OCI-LY1 (cell line): ENCODE data around the gene ARHGAP24.

ENCODE experiments used
- EZH2 ChIP-seq: fragments of 200-600 bp; sonication (generic), shearing (Covaris generic); IDR thresholded peaks from 2 replicates; pipeline ENCODE4 v1.8.0; 2017; ENCODE audit warnings: borderline replicate concordance, mixed run types, mild to moderate bottlenecking, antibody characterized with exemption, low read length, moderate library complexity, mixed read lengths
- TF ChIP-seq, protein P1 (sequence below): fragments of 200-600 bp; sonication (generic), shearing (Covaris generic); IDR thresholded peaks from 2 replicates; pipeline ENCODE4 v1.5.1; 2017; ENCODE audit warnings: mild to moderate bottlenecking, antibody characterized with exemption, low read length, moderate library complexity, mixed read lengths

GRCh38 chr4:85961887-85962286 is 486.9 kb downstream of the ARHGAP24 start:
- TF ChIP-seq, protein P1, sequence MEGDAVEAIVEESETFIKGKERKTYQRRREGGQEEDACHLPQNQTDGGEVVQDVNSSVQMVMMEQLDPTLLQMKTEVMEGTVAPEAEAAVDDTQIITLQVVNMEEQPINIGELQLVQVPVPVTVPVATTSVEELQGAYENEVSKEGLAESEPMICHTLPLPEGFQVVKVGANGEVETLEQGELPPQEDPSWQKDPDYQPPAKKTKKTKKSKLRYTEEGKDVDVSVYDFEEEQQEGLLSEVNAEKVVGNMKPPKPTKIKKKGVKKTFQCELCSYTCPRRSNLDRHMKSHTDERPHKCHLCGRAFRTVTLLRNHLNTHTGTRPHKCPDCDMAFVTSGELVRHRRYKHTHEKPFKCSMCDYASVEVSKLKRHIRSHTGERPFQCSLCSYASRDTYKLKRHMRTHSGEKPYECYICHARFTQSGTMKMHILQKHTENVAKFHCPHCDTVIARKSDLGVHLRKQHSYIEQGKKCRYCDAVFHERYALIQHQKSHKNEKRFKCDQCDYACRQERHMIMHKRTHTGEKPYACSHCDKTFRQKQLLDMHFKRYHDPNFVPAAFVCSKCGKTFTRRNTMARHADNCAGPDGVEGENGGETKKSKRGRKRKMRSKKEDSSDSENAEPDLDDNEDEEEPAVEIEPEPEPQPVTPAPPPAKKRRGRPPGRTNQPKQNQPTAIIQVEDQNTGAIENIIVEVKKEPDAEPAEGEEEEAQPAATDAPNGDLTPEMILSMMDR: no peak
- no peak for TF ChIP-seq EZH2
